GM19395 (cell line): Measurements from ENCODE around the gene SDR39U1.
"Not testable (repeated sequence)": the region's sequence is repeated elsewhere in the genome, so short reads cannot be mapped to it uniquely, and the experiment has no call there.

Source experiments
- ATAC-seq: cut with Tn5 transposase; IDR thresholded peaks from one replicate; pipeline ENCODE4 v1.9.1; 2021; ENCODE audit warnings: mild to moderate bottlenecking, moderate library complexity; ENCODE audit not compliant: unreplicated experiment

The SDR39U1 gene

GRCh38 chr14:24442240-24443052 is at the start of gene SDR39U1:
TSS of gene SDR39U1 (minus strand) at chr14:24442776. CDS start at chr14:24442769, 7 bp downstream.
- peak; percentile 92 for ATAC-seq

GRCh38 chr14:24491586-24492408 is 49.2 kb upstream of the SDR39U1 start:
- not testable (repeated sequence) for ATAC-seq

- ATAC-seq, result peak; percentile 59
Measured at GRCh38 chr14:24483604-24484252, 41.2 kb upstream of the SDR39U1 start.

- peak; percentile 22 for ATAC-seq
Measured at GRCh38 chr14:24482699-24483303, 40.2 kb upstream of the SDR39U1 start.

GRCh38 chr14:24481622-24482324 is 39.2 kb upstream of the SDR39U1 start:
- ATAC-seq, result peak; percentile 68

- ATAC-seq, result not testable (repeated sequence)
Measured at GRCh38 chr14:24479999-24480398, 37.4 kb upstream of the SDR39U1 start.

- no peak for ATAC-seq
Measured at GRCh38 chr14:24475261-24475660, 32.7 kb upstream of the SDR39U1 start.

GRCh38 chr14:24473211-24473610 is 30.6 kb upstream of the SDR39U1 start:
- ATAC-seq, result no peak

- ATAC-seq, result not testable (repeated sequence)
Measured at GRCh38 chr14:24470450-24470849, 27.9 kb upstream of the SDR39U1 start.

GRCh38 chr14:24465805-24466204 is 23.2 kb upstream of the SDR39U1 start:
- ATAC-seq, result no peak

GRCh38 chr14:24465368-24465767 is 22.8 kb upstream of the SDR39U1 start:
- no peak for ATAC-seq

GRCh38 chr14:24463884-24464785 is 21.6 kb upstream of the SDR39U1 start:
- no peak for ATAC-seq

GRCh38 chr14:24463017-24463883 is 20.7 kb upstream of the SDR39U1 start:
- no peak for ATAC-seq

GRCh38 chr14:24461336-24461735 is 18.8 kb upstream of the SDR39U1 start:
- ATAC-seq, result no peak

- ATAC-seq, result no peak
Measured at GRCh38 chr14:24459331-24459730, 16.8 kb upstream of the SDR39U1 start.

- ATAC-seq, result no peak
Measured at GRCh38 chr14:24458736-24459135, 16.2 kb upstream of the SDR39U1 start.

- no peak for ATAC-seq
Measured at GRCh38 chr14:24456980-24457379, 14.4 kb upstream of the SDR39U1 start.

GRCh38 chr14:24450828-24451227 is 8.3 kb upstream of the SDR39U1 start:
- not testable (repeated sequence) for ATAC-seq
